GM21619 (cell line): ENCODE results near the gene CEP85.

Experiments
- ATAC-seq: cut with Tn5 transposase; IDR thresholded peaks from one replicate; pipeline ENCODE4 v1.9.1; 2021; ENCODE audit not compliant: unreplicated experiment

CEP85 gene

GRCh38 chr1:26276432-26276838, 42.4 kb downstream of the CEP85 start:
- no peak for ATAC-seq

DNA sequence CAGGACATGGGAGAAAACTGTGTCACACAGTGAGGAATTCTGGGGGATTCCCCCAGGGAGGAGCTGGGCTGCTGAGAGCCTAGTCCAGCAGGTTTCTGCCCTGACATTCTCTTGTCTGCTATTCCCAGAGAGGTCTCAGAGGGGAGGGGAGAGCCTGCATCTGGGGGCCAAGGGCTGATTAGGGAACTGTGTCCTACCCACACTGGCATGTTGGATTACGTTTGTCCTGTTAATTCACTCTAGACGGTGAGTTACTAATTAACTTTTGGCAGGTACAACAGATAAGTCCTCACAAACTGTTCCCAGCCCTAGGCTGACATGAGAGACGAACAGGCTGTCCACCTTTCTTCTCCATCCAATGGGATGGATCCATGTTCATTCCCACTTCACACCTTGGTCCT, 43.3 kb downstream of the CEP85 start:
- no peak for ATAC-seq

DNA sequence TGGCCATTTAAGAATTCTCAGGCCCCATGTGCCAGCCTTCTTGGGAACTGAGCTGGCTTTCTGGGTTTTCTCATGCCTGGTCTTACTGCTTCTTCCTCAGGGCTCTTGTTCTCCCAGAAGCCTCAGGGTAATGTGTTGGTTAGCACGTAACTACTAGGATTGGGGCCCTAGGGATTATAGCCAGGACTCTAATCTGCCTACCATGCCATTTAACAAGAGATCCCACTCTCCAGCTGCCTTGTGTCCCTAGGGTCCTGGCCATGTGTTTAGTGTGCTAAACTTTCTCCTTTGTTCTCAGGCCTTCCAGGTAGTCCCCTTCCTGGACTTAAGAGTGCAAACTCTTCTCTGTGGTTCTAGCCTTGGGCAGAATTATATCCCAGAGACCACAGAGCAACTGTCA, 43.7 kb downstream of the CEP85 start:
- no peak for ATAC-seq

GRCh38 chr1:26278303-26278702, 44.3 kb downstream of the CEP85 start:
- no peak for ATAC-seq

- no peak for ATAC-seq
These were observed 44.9 kb downstream of the CEP85 start for GRCh38 chr1:26278724-26279455.

DNA sequence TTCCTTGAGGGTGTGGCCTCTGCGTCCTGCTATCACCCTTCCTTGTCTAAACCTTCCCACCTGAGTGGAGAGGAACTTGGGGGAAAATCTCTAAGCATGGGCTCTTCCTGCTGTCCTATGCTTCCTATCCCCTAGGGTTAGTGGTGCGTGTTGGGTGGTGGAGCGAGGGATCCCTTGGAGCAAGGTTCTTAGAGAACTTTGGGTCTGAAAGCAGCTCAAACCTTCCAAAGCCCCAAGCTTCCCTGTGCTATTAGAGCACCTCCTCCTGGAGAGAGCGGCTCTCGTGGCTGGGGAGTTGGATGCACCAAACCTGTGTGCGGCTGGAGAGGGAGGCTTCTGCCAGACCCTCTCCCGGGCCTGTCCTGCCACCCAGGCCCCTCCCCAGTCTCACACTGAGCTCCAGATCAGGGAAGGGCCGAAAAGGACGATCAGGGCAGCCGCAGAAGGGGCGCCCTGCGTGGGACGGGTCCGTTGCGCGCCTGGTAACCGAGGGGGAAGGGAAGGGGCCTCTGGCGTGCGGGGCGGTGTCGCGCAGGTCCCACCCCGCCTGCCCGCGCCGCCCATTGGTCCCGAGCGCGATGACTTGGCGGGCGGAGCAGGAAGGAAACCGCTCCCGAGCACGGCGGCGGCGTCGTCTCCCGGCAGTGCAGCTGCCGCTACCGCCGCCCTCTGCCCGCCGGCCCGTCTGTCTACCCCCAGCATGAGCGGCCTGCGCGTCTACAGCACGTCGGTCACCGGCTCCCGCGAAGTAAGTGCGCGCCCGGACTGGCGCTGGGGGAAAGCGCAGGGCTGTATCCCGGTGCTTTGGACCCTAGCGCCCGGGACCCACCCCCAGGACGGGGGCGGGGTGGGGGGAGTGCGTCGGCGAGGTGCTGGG, 45.7 kb downstream of the CEP85 start, which contains the start of gene SH3BGRL3:
Gene SH3BGRL3, plus strand, starts transcription at position 631 of the 877 bp plus-strand sequence. Its CDS starts 70 bp downstream, at position 701.
- peak; percentile 54 for ATAC-seq

GRCh38 chr1:26280333-26281042, 46.5 kb downstream of the CEP85 start:
- ATAC-seq, result no peak

GRCh38 chr1:26281091-26281958, 47.3 kb downstream of the CEP85 start:
- no peak for ATAC-seq

DNA sequence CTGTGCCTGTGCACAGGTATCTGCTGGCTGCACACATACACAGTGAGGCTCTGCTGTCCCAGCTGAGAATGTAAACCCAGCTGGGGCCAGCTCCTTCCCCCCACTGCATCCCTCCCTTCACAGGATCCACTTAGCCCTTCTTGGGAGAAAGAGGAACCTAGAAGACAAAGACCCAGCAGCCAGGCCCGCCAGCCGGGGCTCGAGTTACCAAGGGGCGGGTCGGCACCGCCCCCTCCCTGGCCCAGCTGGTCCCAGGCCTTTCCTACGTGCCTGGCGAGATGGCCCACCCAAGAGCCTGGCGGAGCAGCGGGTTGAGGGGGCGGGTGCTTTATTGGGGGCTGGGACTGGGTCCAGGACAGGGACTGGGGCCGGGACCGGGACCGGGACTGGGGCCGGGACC, 48.0 kb downstream of the CEP85 start:
- ATAC-seq, result no peak

DNA sequence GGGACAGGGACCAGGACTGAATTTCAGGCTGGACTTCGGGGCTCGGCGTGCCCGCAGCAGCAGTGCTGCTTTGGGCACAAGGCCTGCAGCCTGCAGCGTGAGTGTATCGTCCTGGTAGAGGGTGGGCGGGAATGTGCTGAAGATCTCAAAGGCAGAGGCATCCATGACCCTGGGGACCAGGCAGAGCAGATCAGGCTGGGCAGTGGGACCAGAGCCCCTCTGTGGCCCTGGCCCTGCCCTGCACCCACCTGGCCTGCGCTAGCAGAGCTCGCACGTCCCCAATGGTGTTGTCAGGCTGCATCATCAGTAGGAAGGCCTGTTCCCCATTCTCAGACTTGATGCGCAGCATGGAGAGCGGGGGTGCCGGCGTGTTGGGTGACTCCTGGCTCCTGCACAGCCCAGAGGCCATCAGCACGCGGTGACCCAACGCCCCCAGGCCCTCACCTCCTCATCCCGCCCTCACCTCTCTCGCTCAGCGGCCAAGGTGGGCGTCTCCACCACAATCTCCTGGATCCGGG, 48.5 kb downstream of the CEP85 start:
- no peak for ATAC-seq

- no peak for ATAC-seq
These were observed 49.4 kb downstream of the CEP85 start for GRCh38 chr1:26283279-26283853.

DNA sequence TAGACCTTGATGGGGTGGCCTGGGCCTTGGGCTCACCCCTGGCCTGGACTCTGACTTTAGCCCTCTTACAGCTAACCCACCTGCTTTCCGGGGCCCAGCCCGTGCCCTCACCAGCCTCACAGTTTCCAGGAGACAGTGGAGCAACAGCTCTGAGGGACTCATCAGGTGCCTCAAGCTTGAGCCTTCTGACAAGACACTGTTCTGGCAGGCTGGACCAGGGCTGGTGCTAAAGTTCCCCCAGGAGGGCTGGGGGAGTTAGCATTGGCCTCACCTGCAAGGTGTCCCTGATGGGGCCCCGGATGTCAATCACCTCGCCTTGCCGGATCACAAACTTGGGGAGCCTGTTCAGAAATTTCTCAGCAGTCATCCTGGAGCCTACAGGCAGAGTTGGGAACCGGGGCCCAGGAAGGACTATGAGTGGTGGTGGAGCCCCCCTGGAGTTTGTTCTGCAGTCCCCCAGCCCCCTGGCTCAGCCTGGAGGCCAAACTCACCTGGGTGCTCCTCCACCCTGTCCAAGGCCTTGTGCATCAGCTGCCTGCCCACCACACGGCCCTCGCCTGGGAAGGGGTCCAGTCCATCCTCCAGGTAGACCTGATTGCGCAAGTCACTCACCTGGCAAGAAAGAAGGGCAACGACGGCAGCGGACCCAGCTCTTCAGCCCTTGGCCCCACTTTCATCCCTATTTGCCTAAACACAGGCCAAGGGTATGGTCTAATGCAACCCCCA, 50.0 kb downstream of the CEP85 start:
- no peak for ATAC-seq

- no peak for ATAC-seq
These were observed 50.8 kb downstream of the CEP85 start for GRCh38 chr1:26284597-26285347.

DNA sequence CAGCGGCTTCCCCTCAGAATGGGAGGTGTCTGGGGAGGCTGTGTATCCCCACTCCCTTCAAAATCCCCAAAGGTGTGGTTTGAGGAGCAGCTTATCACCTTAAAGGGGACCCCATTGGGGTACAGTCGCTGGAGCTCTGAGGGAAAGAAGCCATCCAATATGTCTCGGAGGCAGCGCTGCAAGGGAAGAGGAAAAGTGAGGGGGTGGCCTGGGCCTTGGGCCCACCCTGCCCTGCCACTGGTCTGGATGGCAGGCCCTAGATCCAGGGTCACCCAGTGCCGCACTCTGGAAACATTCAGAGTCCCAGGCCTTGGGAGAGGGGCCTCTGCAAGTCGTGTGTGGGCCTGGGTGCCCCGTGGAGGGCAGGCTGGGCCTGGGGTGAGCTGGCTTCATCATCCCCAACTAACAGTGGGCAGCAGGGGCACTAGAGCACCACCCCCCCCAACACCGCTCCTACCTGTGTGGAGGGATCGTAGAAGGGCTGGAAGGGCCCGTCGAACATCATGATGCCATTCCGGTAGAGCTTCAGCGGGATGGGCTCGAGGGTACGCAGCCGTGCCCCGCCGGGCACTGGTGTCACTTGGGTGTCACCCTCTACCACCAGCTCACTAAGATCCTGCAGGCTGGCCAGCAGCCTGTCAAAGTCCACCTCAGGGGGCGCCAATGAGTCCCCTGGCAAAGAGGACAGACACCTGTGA, 51.5 kb downstream of the CEP85 start:
- ATAC-seq, result no peak

DNA sequence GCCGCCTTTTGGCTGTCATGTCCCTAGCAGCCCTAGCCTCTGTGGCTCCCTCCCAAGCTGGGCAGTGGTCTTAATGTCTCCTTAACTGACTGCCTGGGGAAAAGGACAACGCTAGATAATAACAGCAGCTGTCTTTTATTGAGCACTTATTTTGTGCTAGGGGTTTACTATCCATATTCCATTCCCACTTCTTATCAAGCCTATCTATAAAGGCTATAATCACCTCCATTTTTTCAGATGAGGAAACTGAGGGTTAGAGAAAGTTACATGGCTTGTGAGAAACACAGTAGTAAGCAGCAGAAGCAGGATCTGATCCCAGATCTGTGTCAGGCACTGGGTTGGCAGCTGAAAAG, 52.0 kb downstream of the CEP85 start:
- ATAC-seq, result no peak

GRCh38 chr1:26287033-26287711, 53.2 kb downstream of the CEP85 start:
- ATAC-seq, result no peak

DNA sequence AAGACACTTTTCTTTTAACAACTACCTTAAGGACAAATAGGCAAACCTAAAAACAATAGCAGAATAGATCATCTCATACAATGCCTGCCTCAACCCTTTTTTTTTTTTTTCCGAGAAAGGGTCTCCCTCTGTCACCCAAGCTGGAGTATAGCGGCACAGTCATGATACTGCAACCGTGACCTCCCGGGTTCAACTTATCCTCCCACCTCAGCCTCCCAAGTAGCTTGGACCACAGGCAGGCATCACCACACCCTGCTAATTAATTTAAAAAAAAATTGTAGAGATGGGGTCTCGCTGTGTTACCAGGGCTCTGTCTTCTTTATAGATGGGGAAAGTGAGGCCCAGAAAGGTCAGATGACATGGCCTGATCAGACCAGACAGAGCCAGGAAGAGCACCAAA, 53.8 kb downstream of the CEP85 start:
- no peak for ATAC-seq
